Natural killer cell (primary cell): ENCODE data around the gene CC2D1A. TPM values are rescaled to one million over a fixed set of nuclear protein-coding genes. Genes with fewer than 3 reads are reported as not detected.
A peak's percentile ranks its signal among the peaks of the same experiment; 100 is the strongest.

ENCODE experiments used
- ATAC-seq, 3 donors: fragments of 150-1000 bp in 2 of 3; fragments of 200-7000 bp in 1 of 3; cut with Tn5 transposase; 1 replicate in 1 of 3; 2 replicates in 2 of 3; pipeline ENCODE4 v1.10.0; 2021; ENCODE audit warnings: mild to moderate bottlenecking in 2 of 3, moderate library complexity in 2 of 3
- DNase-seq, 2 donors: peaks; one replicate each; pipeline versions ENCODE4 v3.0.0 to v3.0.0-alpha.2; 2013 to 2021; ENCODE audit warnings: mixed read lengths in 1 of 2
- H3K27ac ChIP-seq: one replicate; pipeline ENCODE4 v1.5.1; 2013; ENCODE audit warnings: mild to moderate bottlenecking, low read length
- H3K27me3 ChIP-seq: one replicate; pipeline ENCODE4 v1.6.1; 2013; ENCODE audit warnings: low read length; ENCODE audit not compliant: control insufficient read depth, insufficient read depth
- H3K36me3 ChIP-seq: one replicate; pipeline ENCODE4 v1.6.1; 2013; ENCODE audit warnings: low read length; ENCODE audit not compliant: control insufficient read depth, insufficient read depth
- H3K4me1 ChIP-seq: one replicate; pipeline ENCODE4 v1.6.1; 2013; ENCODE audit warnings: low read length; ENCODE audit not compliant: control insufficient read depth, insufficient read depth
- H3K4me3 ChIP-seq: one replicate; pipeline ENCODE4 v1.5.1; 2013; ENCODE audit warnings: low read length
- H3K9me3 ChIP-seq: one replicate; pipeline ENCODE4 v1.6.1; 2013; ENCODE audit warnings: low read length; ENCODE audit not compliant: control insufficient read depth, insufficient read depth
- H3K27ac Mint-ChIP-seq, 2 donors: one replicate each; pipeline ENCODE4 v1.8.0; 2022; ENCODE audit warnings: mild to moderate bottlenecking in 2 of 2, mixed read lengths in 2 of 2, moderate library complexity in 1 of 2
- H3K27me3 Mint-ChIP-seq, 2 donors: one replicate each; pipeline ENCODE4 v1.8.0; 2022; ENCODE audit warnings: low read depth in 2 of 2, mixed read lengths in 2 of 2
- H3K36me3 Mint-ChIP-seq: one replicate; pipeline ENCODE4 v1.8.0; 2022; ENCODE audit warnings: mixed read lengths
- H3K4me1 Mint-ChIP-seq, 2 donors: one replicate each; pipeline ENCODE4 v1.8.0; 2022; ENCODE audit warnings: mixed read lengths in 2 of 2
- H3K4me3 Mint-ChIP-seq: one replicate; pipeline ENCODE4 v1.8.0; 2022; ENCODE audit warnings: mild to moderate bottlenecking, moderate library complexity, mixed read lengths
- H3K9me3 Mint-ChIP-seq, 2 donors: one replicate each; pipeline ENCODE4 v1.8.0; 2022; ENCODE audit warnings: mixed read lengths in 2 of 2
- CTCF ChIP-seq: fragments of 200-600 bp; IDR thresholded peaks from one replicate; pipeline ENCODE4 v1.8.0; 2022; ENCODE audit warnings: antibody characterized with exemption
- WGBS: methylation state at CpG from one replicate; pipeline ENCODE4 v1.1.7; 2013; ENCODE audit warnings: missing lambda C conversion rate; ENCODE audit not compliant: insufficient coverage; 5-methylcytosine and 5-hydroxymethylcytosine counted together
- intact Hi-C: fragments of 100-400 bp; cut with micrococcal nuclease; formaldehyde crosslinking; loops from one replicate; pipeline ENCODE4 v1.14.2; 2022
- total RNA-seq, 4 donors: library from RNA; stranded (reverse); fragments of 120-200 nt in 1 of 4; gene quantifications; one replicate each; pipeline versions ENCODE4 v1.2.3 to v1.2.4, GENCODE V29; 2013 to 2022

Gene CC2D1A
- total RNA-seq, 3 donors from 2014 or later (not counting 1 experiment from before 2014, with no cell fraction given) = 42.8 to 49.3 (median 48.4) TPM

DNA sequence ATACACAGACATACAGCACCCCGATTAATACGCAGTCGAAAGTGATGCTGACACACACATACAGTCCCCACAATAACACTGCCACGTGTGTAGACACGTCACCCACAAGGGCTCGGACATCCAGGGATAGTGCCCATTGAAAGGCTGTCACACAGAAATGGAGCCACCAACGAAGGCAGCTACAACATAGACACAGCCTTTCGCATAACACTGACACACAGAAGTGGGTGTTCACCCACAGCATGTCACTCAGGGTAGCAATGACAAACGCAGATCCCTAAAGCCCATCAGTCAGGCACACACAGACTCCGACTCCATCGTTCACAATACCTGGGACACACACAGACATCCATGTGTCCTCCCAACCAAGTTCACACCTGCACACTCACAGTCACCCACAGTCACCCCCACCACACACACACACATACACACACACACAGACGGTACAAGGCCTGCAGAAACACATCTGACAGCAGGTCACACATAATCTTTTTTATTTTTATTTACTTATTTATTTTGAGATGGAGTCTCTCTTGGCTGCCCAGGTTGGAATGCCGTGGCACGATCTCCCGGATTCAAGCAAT is 39.4 kb upstream of the CC2D1A start:
- DNase-seq = no peak
- WGBS = 73% methylated on average over 15 of the region's 15 CpGs
- Mint-ChIP-seq H3K9me3 (no peaks in the 10 kb centered on the region), H3K4me3 (peak overlapping the region; percentile 86), H3K27me3 (peaks cover 17 to 38% of the 10 kb centered on the region in 2 donors), H3K27ac (peak overlapping the region in 1 of 2 donors; percentile 51), H3K4me1 (peaks cover 23 to 30% of the 10 kb centered on the region in 2 donors), H3K36me3 (no peaks in the 10 kb centered on the region)
- Histone ChIP-seq H3K27me3 (peaks cover 21% of the 10 kb centered on the region), H3K9me3 (no peaks in the 10 kb centered on the region), H3K27ac (no peak overlapping the region), H3K4me1 (peaks cover 26% of the 10 kb centered on the region), H3K36me3 (no peaks in the 10 kb centered on the region), H3K4me3 (no peak overlapping the region)
- intact Hi-C loops = no loop called here
- no peak for ATAC-seq
- TF ChIP-seq CTCF = no peak

DNA sequence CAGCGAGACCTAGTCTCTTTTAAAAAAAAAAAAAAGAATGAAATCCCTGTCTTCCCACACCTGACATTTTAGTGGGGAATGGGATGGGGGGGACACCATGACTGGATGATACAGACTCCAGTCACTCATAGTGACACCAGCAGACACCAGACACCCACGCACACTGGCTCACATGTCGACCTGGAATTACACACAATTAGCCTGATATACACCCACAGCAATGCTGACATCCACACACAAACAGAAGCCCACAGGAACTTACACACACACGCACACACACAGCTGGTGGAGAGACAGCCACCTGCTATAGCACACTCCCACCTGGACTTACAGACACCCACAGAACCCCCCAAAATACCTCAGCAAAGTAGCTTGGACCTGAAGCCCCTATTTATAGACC is 37.3 kb upstream of the CC2D1A start:
- DNase-seq = no peak

GRCh38 chr19:13869281-13869680 is 36.7 kb upstream of the CC2D1A start:
- Histone ChIP-seq H3K9me3 (no peaks in the 10 kb centered on the region), H3K27me3 (peaks cover 22% of the 10 kb centered on the region), H3K27ac (no peak overlapping the region), H3K4me3 (no peak overlapping the region), H3K36me3 (no peaks in the 10 kb centered on the region), H3K4me1 (peaks cover 24% of the 10 kb centered on the region)
- H3K9me3 Mint-ChIP-seq = no peaks in the 10 kb centered on the region
- peaks cover 12 to 24% of the 10 kb centered on the region in 2 donors for H3K4me1 Mint-ChIP-seq
- 80% methylated on average over 13 of the region's 13 CpGs for WGBS
- ATAC-seq = no peak
- peaks cover 14 to 33% of the 10 kb centered on the region in 2 donors for H3K27me3 Mint-ChIP-seq
- H3K27ac Mint-ChIP-seq = no peak overlapping the region
- no peak overlapping the region for H3K4me3 Mint-ChIP-seq
- no peaks in the 10 kb centered on the region for H3K36me3 Mint-ChIP-seq
- DNase-seq = no peak
- TF ChIP-seq CTCF = no peak
- intact Hi-C loops = no loop called here

More for the DNA sequence above, 37.3 kb upstream of the CC2D1A start:
- H3K4me1 ChIP-seq = peaks cover 30% of the 10 kb centered on the region
- H3K27ac ChIP-seq = no peak overlapping the region
- intact Hi-C loops = no loop called here
- Mint-ChIP-seq H3K27ac (no peak overlapping the region), H3K4me1 (peaks cover 16 to 30% of the 10 kb centered on the region in 2 donors), H3K36me3 (no peaks in the 10 kb centered on the region), H3K4me3 (no peak overlapping the region), H3K9me3 (no peaks in the 10 kb centered on the region), H3K27me3 (peaks cover 17 to 36% of the 10 kb centered on the region in 2 donors)
- no peaks in the 10 kb centered on the region for H3K36me3 ChIP-seq
- H3K9me3 ChIP-seq = no peaks in the 10 kb centered on the region
- peaks cover 28% of the 10 kb centered on the region for H3K27me3 ChIP-seq
- no peak overlapping the region for H3K4me3 ChIP-seq
- no peak for TF ChIP-seq CTCF
- ATAC-seq = no peak
- 64% methylated on average over 3 of the region's 4 CpGs for WGBS

GRCh38 chr19:13870873-13871272 is 35.1 kb upstream of the CC2D1A start:
- no peak for TF ChIP-seq CTCF
- Mint-ChIP-seq H3K9me3 (no peaks in the 10 kb centered on the region), H3K27ac (no peak overlapping the region), H3K36me3 (no peaks in the 10 kb centered on the region), H3K27me3 (peaks cover 9 to 29% of the 10 kb centered on the region in 2 donors), H3K4me3 (no peak overlapping the region), H3K4me1 (peaks cover 8 to 16% of the 10 kb centered on the region in 2 donors)
- peaks cover 17% of the 10 kb centered on the region for H3K4me1 ChIP-seq
- H3K4me3 ChIP-seq = no peak overlapping the region
- no peak overlapping the region for H3K27ac ChIP-seq
- H3K9me3 ChIP-seq = no peaks in the 10 kb centered on the region
- H3K27me3 ChIP-seq = peaks cover 16% of the 10 kb centered on the region
- no peaks in the 10 kb centered on the region for H3K36me3 ChIP-seq
- intact Hi-C loops = no loop called here
- no peak for DNase-seq
- 85% methylated on average over 4 of the region's 4 CpGs for WGBS
- no peak for ATAC-seq
